LNCAP (cell line): ENCODE data around the gene ORAI2.

Source experiments
- CTCF ChIP-seq: fragments of 450-650 bp; IDR thresholded peaks from 2 replicates; pipeline ENCODE4 v1.5.1; 2017; ENCODE audit warnings: mild to moderate bottlenecking

ORAI2 gene

DNA sequence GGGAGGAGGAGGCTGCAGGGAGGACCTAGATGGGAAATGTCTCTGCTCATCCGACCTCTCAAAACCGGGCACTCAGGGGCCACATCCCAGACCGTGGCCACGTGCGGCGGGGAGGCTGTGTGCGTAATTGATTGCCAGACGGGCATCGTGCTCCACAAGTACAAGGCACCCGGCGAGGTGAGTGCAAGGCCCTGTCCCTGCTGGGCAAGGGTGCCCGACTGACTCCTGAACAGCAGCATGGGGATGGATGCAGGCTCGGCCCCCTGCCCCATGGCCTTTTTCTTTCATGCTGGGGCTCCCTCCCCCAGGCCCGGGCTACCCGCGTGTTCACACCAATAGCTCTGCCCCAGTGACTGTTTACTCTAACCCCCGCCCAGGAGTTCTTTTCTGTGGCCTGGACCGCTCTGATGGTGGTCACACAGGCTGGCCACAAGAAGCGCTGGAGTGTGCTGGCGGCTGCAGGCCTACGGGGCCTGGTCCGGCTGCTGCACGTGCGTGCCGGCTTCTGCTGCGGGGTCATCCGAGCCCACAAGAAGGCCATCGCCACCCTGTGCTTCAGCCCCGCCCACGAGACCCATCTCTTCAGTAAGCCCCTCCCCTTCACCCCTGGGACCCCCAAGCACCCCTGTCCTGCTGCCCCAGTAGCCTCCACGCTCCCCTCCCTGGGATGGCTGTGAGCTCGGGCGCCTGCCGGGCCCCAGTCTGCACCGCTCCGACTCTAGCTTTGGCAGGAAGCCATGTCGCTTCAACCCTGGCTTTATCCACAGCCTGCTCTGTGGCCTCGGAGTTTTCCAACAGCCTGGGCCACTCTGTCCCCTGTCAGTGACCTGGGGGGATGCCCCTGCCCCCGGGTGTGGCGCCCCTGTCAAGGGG lies 35.3 kb downstream of the ORAI2 start:
- no peak for TF ChIP-seq CTCF

DNA sequence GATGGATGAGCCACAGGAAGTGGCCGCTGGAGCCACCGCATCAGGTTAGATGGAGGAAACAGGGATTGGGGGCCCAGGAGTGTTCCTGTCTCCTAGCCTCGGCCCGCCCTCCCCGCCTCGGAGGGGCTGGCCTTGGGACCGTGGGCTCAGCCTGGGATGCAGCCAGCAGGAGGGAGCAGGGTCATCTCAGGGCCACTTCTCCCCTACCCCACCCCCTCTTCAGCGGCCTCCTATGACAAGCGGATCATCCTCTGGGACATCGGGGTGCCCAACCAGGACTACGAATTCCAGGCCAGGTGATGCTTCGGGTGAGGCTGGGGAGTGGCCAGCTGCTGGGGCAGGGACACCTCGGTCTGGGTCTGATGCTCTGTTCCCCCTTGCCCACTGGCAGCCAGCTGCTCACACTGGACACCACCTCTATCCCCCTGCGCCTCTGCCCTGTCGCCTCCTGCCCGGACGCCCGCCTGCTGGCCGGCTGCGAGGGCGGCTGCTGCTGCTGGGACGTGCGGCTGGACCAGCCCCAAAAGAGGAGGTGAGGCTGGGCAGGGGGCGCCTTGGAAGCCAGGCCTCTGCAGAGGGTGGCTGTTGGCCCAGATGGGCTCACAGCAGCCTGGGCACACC lies 36.1 kb downstream of the ORAI2 start:
- TF ChIP-seq CTCF: no peak

DNA sequence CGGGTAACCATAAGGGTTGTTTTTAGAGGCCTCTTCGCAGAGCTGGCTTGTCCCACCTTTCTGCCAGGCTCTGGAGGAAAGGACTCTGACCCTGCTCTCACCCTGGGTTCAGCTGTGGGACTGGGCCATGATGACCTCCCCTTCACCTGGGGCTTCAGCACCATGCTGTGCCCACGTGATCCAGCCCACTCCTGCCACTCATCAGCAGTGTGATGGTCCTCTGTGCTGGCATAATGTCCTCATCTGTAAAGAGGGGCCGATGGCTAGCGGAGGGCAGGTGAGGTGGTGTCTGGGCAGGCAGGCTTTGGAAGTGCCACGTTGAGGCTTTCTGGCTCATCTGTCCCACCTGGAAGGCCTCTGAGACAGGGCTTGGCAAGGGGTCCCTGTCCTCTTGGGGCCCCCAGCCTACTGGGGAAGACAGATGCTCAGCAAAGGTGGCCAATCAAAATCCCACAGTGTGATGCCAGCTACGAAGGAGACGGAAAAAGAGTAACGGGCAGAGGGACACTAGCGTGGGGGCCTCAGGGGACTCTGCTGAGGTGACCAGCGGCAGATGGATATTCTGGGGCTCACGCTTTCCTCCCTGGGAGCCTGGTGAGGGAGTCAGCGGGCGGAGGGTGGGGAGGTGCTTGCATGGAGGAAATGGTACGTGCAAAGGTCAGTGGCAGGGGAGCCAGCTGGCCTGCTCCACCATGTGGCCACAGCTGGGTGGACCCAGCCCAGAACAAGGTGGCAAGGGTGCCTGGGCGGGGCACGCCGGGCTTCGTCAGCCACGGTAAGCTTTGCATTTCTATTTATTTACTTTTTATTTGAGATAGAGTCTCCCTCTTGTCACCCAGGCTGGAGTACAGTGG lies 36.8 kb downstream of the ORAI2 start:
- TF ChIP-seq CTCF: no peak

GRCh38 chr7:102471791-102472125 lies 38.4 kb downstream of the ORAI2 start:
- no peak for TF ChIP-seq CTCF

DNA sequence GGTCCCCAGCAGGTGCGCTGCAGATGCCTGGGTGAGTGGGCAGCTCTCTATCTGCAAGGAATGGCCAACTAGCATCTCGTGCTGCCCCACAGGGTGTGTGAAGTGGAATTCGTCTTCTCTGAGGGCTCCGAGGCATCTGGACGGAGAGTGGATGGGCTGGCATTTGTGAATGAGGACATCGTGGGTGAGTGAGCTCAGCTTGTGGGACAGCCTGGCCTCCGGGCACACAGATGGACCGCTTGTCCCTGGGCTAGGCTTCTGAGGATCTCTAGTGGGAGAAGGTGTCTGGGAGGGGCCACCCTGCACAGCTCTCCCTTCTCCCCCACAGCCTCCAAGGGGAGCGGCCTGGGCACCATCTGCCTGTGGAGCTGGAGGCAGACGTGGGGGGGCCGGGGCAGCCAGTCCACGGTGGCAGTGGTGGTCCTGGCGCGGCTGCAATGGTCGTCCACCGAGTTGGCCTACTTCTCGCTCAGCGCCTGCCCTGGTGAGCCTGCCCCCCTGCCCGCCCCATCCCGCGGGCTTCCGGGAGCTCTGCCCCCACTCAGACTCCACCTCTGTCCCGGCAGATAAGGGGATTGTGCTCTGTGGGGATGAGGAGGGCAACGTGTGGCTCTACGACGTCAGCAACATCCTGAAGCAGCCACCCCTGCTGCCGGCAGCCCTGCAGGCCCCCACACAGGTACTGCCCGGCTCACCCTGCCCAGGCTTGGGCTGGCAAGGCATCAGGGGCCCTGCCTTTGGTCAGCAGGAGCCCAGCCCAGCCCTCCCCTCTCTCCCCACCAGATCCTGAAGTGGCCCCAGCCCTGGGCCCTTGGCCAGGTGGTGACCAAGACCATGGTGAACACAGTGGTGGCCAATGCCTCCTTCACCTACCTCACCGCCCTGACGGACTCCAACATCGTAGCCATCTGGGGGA lies 39.0 kb downstream of the ORAI2 start:
- no peak for TF ChIP-seq CTCF

- no peak for TF ChIP-seq CTCF
Observed at GRCh38 chr7:102473271-102473991, 40.1 kb downstream of the ORAI2 start.
